Measurements from ENCODE around the gene HLCS.

Gene HLCS

GRCh38 chr21:36887963-36888362 lies 78.5 kb downstream of the HLCS start:
- DNase-seq (ENCODE audit: low read depth in 4 of 4, low spot score in 1 of 4): no peak

- no peak for DNase-seq (ENCODE audit: low read depth in 4 of 4, low spot score in 1 of 4)
Measured at GRCh38 chr21:36883532-36884486, 82.7 kb downstream of the HLCS start.

GRCh38 chr21:36882776-36883175 lies 83.7 kb downstream of the HLCS start:
- no peak for DNase-seq (ENCODE audit: low read depth in 4 of 4, low spot score in 1 of 4)

GRCh38 chr21:36881228-36881627 lies 85.2 kb downstream of the HLCS start:
- no peak for DNase-seq (ENCODE audit: low read depth in 4 of 4, low spot score in 1 of 4)

- no peak for DNase-seq (ENCODE audit: low read depth in 4 of 4, low spot score in 1 of 4)
Measured at GRCh38 chr21:36879827-36880226, 86.6 kb downstream of the HLCS start.

GRCh38 chr21:36877741-36878140 lies 88.7 kb downstream of the HLCS start:
- no peak for DNase-seq (ENCODE audit: low read depth in 4 of 4, low spot score in 1 of 4)

- no peak for DNase-seq (ENCODE audit: low read depth in 4 of 4, low spot score in 1 of 4)
Measured at GRCh38 chr21:36874665-36875064, 91.8 kb downstream of the HLCS start.

- no peak for DNase-seq (ENCODE audit: low read depth in 4 of 4, low spot score in 1 of 4)
Measured at GRCh38 chr21:36873513-36873912, 93.0 kb downstream of the HLCS start.

- no peak for DNase-seq (ENCODE audit: low read depth in 4 of 4, low spot score in 1 of 4)
Measured at GRCh38 chr21:36867291-36867905, 99.1 kb downstream of the HLCS start.

- DNase-seq (ENCODE audit: low read depth in 4 of 4, low spot score in 1 of 4): no peak
Measured at GRCh38 chr21:36866419-36866818, 100.0 kb downstream of the HLCS start.

- DNase-seq (ENCODE audit: low read depth in 4 of 4, low spot score in 1 of 4): no peak
Measured at GRCh38 chr21:36864974-36865373, 101.5 kb downstream of the HLCS start.

GRCh38 chr21:36863260-36863659 lies 103.2 kb downstream of the HLCS start:
- DNase-seq (ENCODE audit: low read depth in 4 of 4, low spot score in 1 of 4): no peak

GRCh38 chr21:36861595-36862323 lies 104.7 kb downstream of the HLCS start:
- DNase-seq (ENCODE audit: low read depth in 4 of 4, low spot score in 1 of 4): no peak

- DNase-seq (ENCODE audit: low read depth in 4 of 4, low spot score in 1 of 4): no peak
Measured at GRCh38 chr21:36860736-36861594, 105.5 kb downstream of the HLCS start.

- peak in 1 of 4 experiments; percentile 12 for DNase-seq (ENCODE audit: low read depth in 4 of 4, low spot score in 1 of 4)
Measured at GRCh38 chr21:36859744-36860501, 106.5 kb downstream of the HLCS start.

GRCh38 chr21:36858320-36858957 lies 108.0 kb downstream of the HLCS start:
- DNase-seq (ENCODE audit: low read depth in 4 of 4, low spot score in 1 of 4): no peak

- no peak for DNase-seq (ENCODE audit: low read depth in 4 of 4, low spot score in 1 of 4)
Measured at GRCh38 chr21:36856643-36857042, 109.8 kb downstream of the HLCS start.

- no peak for DNase-seq (ENCODE audit: low read depth in 4 of 4, low spot score in 1 of 4)
Measured at GRCh38 chr21:36854391-36854790, 112.1 kb downstream of the HLCS start.

- DNase-seq (ENCODE audit: low read depth in 4 of 4, low spot score in 1 of 4): no peak
Measured at GRCh38 chr21:36852864-36853263, 113.6 kb downstream of the HLCS start.

GRCh38 chr21:36852293-36852692 lies 114.2 kb downstream of the HLCS start:
- DNase-seq (ENCODE audit: low read depth in 4 of 4, low spot score in 1 of 4): no peak
